PC-9 (cell line): ENCODE measurements around the gene VWA8. TPM values are rescaled to one million over a fixed set of nuclear protein-coding genes. Genes with fewer than 3 reads are reported as not detected.

ENCODE experiments used
- BruUV-seq: library from RNA; stranded (reverse); fragments of 400-500 nt; replicated peaks from 2 replicates; lab custom pipeline; 2021; lab: Mats Ljungman, UMichigan
- CTCF ChIA-PET: fragments of 300-600 bp; sonication (Branson Sonifier 250); formaldehyde crosslinking; loops from one replicate; lab custom pipeline; 2022; ENCODE audit warnings: antibody characterized with exemption; lab: Charles Lee
- POLR2A ChIA-PET: fragments of 300-600 bp; sonication (Branson Sonifier 250); formaldehyde crosslinking; loops from one replicate; lab custom pipeline; 2022; ENCODE audit warnings: antibody characterized with exemption; ENCODE audit not compliant: unreplicated experiment; lab: Charles Lee
- DNase-seq, 2 experiments: peaks; one replicate each; pipeline versions ENCODE4 v3.0.0 to v3.0.0-alpha.2; 2015 to 2022; ENCODE audit warnings: mixed read lengths in 1 of 2
- H2AFZ ChIP-seq: fragments of 200-600 bp; sonication (generic); 2 replicates; pipeline ENCODE4 v1.8.1; 2017; ENCODE audit warnings: antibody characterized with exemption
- H3F3A ChIP-seq: fragments of 200-600 bp; sonication (generic); 2 replicates; pipeline ENCODE4 v1.8.1; 2017; ENCODE audit warnings: antibody characterized with exemption, mild to moderate bottlenecking, low read depth; ENCODE audit not compliant: insufficient read depth
- H3K27ac ChIP-seq: fragments of 200-600 bp; sonication (generic); 2 replicates; pipeline ENCODE4 v1.6.1; 2016; ENCODE audit warnings: mixed run types
- H3K27me3 ChIP-seq: fragments of 200-600 bp; sonication (generic); 2 replicates; pipeline ENCODE4 v1.6.1; 2016; ENCODE audit warnings: low read depth, mixed run types; ENCODE audit not compliant: insufficient read depth
- H3K36me3 ChIP-seq: fragments of 200-600 bp; sonication (generic); 2 replicates; pipeline ENCODE4 v1.6.1; 2016; ENCODE audit warnings: low read depth, mixed run types
- H3K4me1 ChIP-seq: fragments of 200-600 bp; sonication (generic); replicated peaks from 2 replicates; pipeline ENCODE4 v1.6.1; 2016; ENCODE audit warnings: mixed run types; ENCODE audit not compliant: insufficient read depth
- H3K4me2 ChIP-seq: fragments of 200-600 bp; sonication (generic); 2 replicates; pipeline ENCODE4 v1.6.1; 2017; ENCODE audit warnings: mixed run types
- H3K4me3 ChIP-seq: fragments of 200-600 bp; sonication (generic); 2 replicates; pipeline ENCODE4 v1.6.1; 2016; ENCODE audit warnings: mixed run types
- H3K79me2 ChIP-seq: fragments of 200-600 bp; sonication (generic); 2 replicates; pipeline ENCODE4 v1.6.1; 2017; ENCODE audit warnings: low read depth, mixed run types
- H3K9me2 ChIP-seq: fragments of 200-600 bp; sonication (generic); 2 replicates; pipeline ENCODE4 v1.8.1; 2017; ENCODE audit warnings: mild to moderate bottlenecking; ENCODE audit not compliant: insufficient read depth
- H3K9me3 ChIP-seq: fragments of 200-600 bp; sonication (generic); 2 replicates; pipeline ENCODE4 v1.8.1; 2016; ENCODE audit warnings: low read depth; ENCODE audit not compliant: insufficient read depth
- H4K20me1 ChIP-seq: fragments of 200-600 bp; sonication (generic); 2 replicates; pipeline ENCODE4 v1.8.1; 2017; ENCODE audit not compliant: insufficient read depth
- EZH2 ChIP-seq: fragments of 200-600 bp; sonication (generic); IDR thresholded peaks from 2 replicates; pipeline ENCODE4 v1.8.0; 2017; ENCODE audit warnings: antibody characterized with exemption, low read depth
- intact Hi-C: fragments of 100-400 bp; cut with micrococcal nuclease; formaldehyde crosslinking; loops from one replicate; pipeline ENCODE4 v1.10.0; 2022; ENCODE audit not compliant: unreplicated experiment
- total RNA-seq: library from RNA; stranded (reverse); gene quantifications from 2 replicates; pipeline ENCODE4 v1.2.3, GENCODE V29; 2021
- TF ChIP-seq, protein P1 (sequence below): fragments of 200-600 bp; sonication (generic); conservative IDR thresholded peaks from 2 replicates; pipeline ENCODE4 v1.6.1; 2017; ENCODE audit warnings: mixed run types, antibody characterized with exemption, mild to moderate bottlenecking, moderate library complexity

Gene VWA8
- total RNA-seq, 1 experiment from 2014 or later = 14.1 TPM

DNA sequence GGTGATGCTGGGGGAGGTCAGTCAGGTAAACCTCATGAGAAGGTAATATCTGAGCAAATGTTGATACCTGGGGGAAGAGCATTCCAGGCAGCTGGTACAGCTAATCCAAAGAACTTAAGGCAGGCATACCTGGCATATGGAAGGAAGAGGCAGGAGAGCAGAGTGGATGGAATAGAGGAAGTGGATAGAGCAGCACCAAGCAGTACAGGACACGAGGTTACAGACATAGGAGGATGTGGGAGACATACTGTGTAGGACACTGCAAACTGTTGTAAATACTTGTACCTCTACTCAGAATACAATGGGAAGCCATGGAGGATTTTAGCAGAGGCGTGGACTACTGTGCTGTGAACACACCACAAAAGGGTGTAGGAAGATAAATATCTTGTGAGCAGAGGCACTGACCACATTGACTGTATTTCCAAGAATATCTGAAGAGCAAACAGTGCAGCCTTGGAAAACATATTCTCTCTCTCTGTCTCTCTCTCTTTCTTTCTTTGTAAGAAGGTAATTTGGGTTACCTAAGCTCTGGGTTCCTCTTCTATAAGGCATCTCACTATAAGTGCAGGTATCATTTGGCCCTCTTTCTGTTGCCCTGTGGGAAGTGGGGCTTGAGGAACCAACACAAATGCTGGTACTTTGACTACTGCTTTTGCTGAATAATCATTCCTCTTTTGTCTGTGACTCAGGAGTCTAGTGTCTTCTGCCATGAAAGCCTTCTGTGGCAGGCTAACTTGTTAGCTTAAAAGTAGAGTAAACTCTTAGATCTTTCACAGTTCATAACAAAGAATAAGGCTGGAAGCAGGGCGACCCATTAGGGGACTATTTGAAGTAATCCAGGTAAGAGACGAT, 238.0 kb downstream of the VWA8 start:
- Histone ChIP-seq H3K9me3 (peaks cover 3% of the 10 kb centered on the region; the same call in 1 of the 2 replicates), H3K4me3 (no peak overlapping the region), H3K4me1 (peaks cover 26% of the 10 kb centered on the region), H3K4me2 (no peak overlapping the region), H3K27me3 (no peaks in the 10 kb centered on the region), H3K27ac (no peak overlapping the region), H3K79me2 (no peaks in the 10 kb centered on the region), H4K20me1 (no peaks in the 10 kb centered on the region), H3K36me3 (no peaks in the 10 kb centered on the region), H3K9me2 (no peaks in the 10 kb centered on the region), H2AFZ (no peak overlapping the region), H3F3A (peaks cover 10% of the 10 kb centered on the region; the same call in 1 of the 2 replicates)
- DNase-seq = no peak
- CTCF ChIA-PET = no interaction called here
- POLR2A ChIA-PET = no interaction called here
- no TSS peak for BruUV-seq
- intact Hi-C loops = no loop called here
- TF ChIP-seq, protein P1, sequence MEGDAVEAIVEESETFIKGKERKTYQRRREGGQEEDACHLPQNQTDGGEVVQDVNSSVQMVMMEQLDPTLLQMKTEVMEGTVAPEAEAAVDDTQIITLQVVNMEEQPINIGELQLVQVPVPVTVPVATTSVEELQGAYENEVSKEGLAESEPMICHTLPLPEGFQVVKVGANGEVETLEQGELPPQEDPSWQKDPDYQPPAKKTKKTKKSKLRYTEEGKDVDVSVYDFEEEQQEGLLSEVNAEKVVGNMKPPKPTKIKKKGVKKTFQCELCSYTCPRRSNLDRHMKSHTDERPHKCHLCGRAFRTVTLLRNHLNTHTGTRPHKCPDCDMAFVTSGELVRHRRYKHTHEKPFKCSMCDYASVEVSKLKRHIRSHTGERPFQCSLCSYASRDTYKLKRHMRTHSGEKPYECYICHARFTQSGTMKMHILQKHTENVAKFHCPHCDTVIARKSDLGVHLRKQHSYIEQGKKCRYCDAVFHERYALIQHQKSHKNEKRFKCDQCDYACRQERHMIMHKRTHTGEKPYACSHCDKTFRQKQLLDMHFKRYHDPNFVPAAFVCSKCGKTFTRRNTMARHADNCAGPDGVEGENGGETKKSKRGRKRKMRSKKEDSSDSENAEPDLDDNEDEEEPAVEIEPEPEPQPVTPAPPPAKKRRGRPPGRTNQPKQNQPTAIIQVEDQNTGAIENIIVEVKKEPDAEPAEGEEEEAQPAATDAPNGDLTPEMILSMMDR = no peak
- no peak for TF ChIP-seq EZH2

DNA sequence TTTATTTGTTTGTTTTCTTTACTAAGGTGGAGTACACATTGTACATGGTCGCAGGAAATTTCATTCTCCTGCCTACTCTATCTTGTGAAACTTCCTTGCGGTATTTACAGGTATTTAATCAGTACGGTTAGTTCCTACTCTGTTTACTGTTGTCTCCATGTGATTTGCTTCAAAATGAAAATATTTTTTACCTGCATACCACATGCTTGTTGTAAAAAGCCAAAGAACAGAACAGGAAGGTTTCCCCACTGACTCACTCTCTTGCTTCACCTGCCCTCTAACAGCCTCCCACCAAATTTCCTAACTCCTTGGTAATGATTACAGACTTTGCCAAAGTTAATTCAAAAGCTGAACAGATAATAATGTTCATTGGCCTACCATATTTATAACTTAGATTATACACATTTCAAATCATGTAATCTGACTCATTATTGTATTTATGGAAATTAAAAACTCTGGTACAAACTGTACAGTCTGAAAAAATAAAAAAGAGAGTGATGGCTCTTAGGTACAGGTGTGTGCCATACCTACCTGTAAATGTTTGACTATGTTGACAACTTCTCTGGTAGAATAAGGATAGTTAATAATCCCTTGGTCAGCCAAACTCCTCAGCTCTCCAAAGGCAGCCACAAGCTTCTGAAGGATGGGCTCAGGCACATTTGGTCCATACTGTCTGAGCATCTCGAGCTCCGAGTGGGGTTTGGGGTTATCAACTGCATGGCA, 239.9 kb downstream of the VWA8 start:
- intact Hi-C loops = no loop called here

DNA sequence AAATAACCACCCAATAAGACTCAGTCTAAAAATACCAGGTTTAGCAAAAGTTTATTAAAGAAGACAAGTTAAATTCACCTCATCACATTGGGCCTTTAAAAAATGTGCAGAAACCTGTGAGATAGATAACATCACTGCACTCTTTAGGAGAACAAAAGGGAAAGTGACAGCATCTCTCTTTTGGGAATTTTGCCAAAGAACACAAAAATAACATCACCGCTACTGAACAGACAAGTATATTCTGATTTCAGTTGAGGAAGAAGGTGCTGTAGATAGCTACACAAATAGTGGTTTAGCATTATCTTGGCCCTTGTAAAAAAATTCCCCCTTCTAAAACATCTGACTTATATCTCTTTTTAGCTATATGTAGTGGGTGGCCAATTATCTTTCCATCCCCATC, 244.7 kb downstream of the VWA8 start:
- Histone ChIP-seq H3K9me3 (peaks cover 3% of the 10 kb centered on the region; the same call in 1 of the 2 replicates), H2AFZ (no peak overlapping the region), H3K4me3 (no peak overlapping the region), H3K4me1 (peaks cover 20% of the 10 kb centered on the region), H3K4me2 (no peak overlapping the region), H3K27ac (no peak overlapping the region), H3K36me3 (no peaks in the 10 kb centered on the region), H3F3A (peaks cover 5% of the 10 kb centered on the region; the same call in 1 of the 2 replicates), H3K9me2 (no peaks in the 10 kb centered on the region), H3K79me2 (no peaks in the 10 kb centered on the region), H3K27me3 (no peaks in the 10 kb centered on the region), H4K20me1 (no peaks in the 10 kb centered on the region)
- BruUV-seq = no TSS peak
- ChIA-PET POLR2A (interaction anchor here (0.7 kb wide), 1 partner anchor 46 kb away, joined by 5 read pairs; no protein-coding TSS in a partner anchor), CTCF (no interaction called here)
- TF ChIP-seq EZH2 = no peak
- TF ChIP-seq, protein P1 = no peak
- intact Hi-C loops = no loop called here
- DNase-seq = no peak

More for the DNA sequence above, 239.9 kb downstream of the VWA8 start:
- Histone ChIP-seq H3K27me3 (no peaks in the 10 kb centered on the region), H3F3A (peaks cover 10% of the 10 kb centered on the region; the same call in 1 of the 2 replicates), H3K4me2 (peak overlapping the region; percentile 56), H3K36me3 (no peaks in the 10 kb centered on the region), H4K20me1 (no peaks in the 10 kb centered on the region), H3K27ac (peak overlapping the region; percentile 66), H3K4me3 (no peak overlapping the region), H3K4me1 (peaks cover 26% of the 10 kb centered on the region), H3K9me3 (peaks cover 3% of the 10 kb centered on the region; the same call in 1 of the 2 replicates), H2AFZ (no peak overlapping the region), H3K79me2 (no peaks in the 10 kb centered on the region), H3K9me2 (no peaks in the 10 kb centered on the region)
- TF ChIP-seq, protein P1 = no peak
- TF ChIP-seq EZH2 = no peak
- BruUV-seq = no TSS peak
- peak in 1 of 2 experiments; percentile 85 for DNase-seq
- CTCF ChIA-PET = no interaction called here
- POLR2A ChIA-PET = no interaction called here
